KG1 (cell line): ENCODE measurements around the gene DDX51.

Experiments used
- DNase-seq: peaks from one replicate; lab custom pipeline; 2025; lab: John Stamatoyannopoulos, UW

DDX51 gene

GRCh38 chr12:132178801-132179401 is 34.8 kb upstream of the DDX51 start:
- no peak for DNase-seq

GRCh38 chr12:132178316-132178715 is 34.2 kb upstream of the DDX51 start:
- DNase-seq, result no peak

- no peak for DNase-seq
These were observed 32.9 kb upstream of the DDX51 start for GRCh38 chr12:132176920-132177551.

GRCh38 chr12:132176385-132176919 is 32.3 kb upstream of the DDX51 start:
- no peak for DNase-seq

GRCh38 chr12:132175496-132176384 is 31.6 kb upstream of the DDX51 start:
- no peak for DNase-seq

- no peak for DNase-seq
These were observed 30.8 kb upstream of the DDX51 start for GRCh38 chr12:132174839-132175490.

GRCh38 chr12:132174015-132174838 is 30.1 kb upstream of the DDX51 start:
- DNase-seq, result no peak

GRCh38 chr12:132173135-132174014 is 29.3 kb upstream of the DDX51 start:
- no peak for DNase-seq

GRCh38 chr12:132172619-132173018 is 28.5 kb upstream of the DDX51 start:
- no peak for DNase-seq

- no peak for DNase-seq
These were observed 27.9 kb upstream of the DDX51 start for GRCh38 chr12:132171968-132172521.

- no peak for DNase-seq
These were observed 27.3 kb upstream of the DDX51 start for GRCh38 chr12:132171293-132171967.

- no peak for DNase-seq
These were observed 26.6 kb upstream of the DDX51 start for GRCh38 chr12:132170637-132171292.

GRCh38 chr12:132170094-132170636 is 26.0 kb upstream of the DDX51 start:
- DNase-seq, result no peak

- no peak for DNase-seq
These were observed 25.3 kb upstream of the DDX51 start for GRCh38 chr12:132169376-132169775.

GRCh38 chr12:132168311-132169031 is 24.4 kb upstream of the DDX51 start:
- no peak for DNase-seq

- DNase-seq, result no peak
These were observed 23.6 kb upstream of the DDX51 start for GRCh38 chr12:132167611-132168310.
